ENCODE results near the gene DHTKD1. TPM values are rescaled to one million over a fixed set of nuclear protein-coding genes. Genes with fewer than 3 reads are reported as not detected.
"Not testable (repeated sequence)": the region's sequence is repeated elsewhere in the genome, so short reads cannot be mapped to it uniquely, and the experiment has no call there.

The DHTKD1 gene
- total and polyA plus RNA-seq, 8 donors: 17.5 to 26.7 (median 18.8) TPM

- H3K4me3 ChIP-seq: no peak overlapping the region
- no peaks in the 10 kb centered on the region for H3K9me3 ChIP-seq
- no peak for DNase-seq
- no peak overlapping the region for H3K27ac ChIP-seq
- H3K27me3 ChIP-seq: peaks cover 0 to 24% of the 10 kb centered on the region in 2 donors
- intact Hi-C loops (cut with DNase I): no loop called here
- no peak for TF ChIP-seq CTCF (IDR thresholded peaks at IDR 0.05)
- H3K36me3 ChIP-seq: peaks cover 0 to 57% of the 10 kb centered on the region in 2 donors
- H3K4me1 ChIP-seq: peaks cover 0 to 7% of the 10 kb centered on the region in 2 donors
- no peak for ATAC-seq
Measured at GRCh38 chr10:12160664-12161063, 91.9 kb downstream of the DHTKD1 start.

- no peak for ATAC-seq
- no peak for DNase-seq
- Histone ChIP-seq H3K27ac (no peak overlapping the region), H3K9me3 (no peaks in the 10 kb centered on the region), H3K36me3 (peaks cover 0 to 80% of the 10 kb centered on the region in 2 donors), H3K4me3 (no peak overlapping the region), H3K4me1 (peaks cover 0 to 6% of the 10 kb centered on the region in 2 donors), H3K27me3 (peaks cover 0 to 7% of the 10 kb centered on the region in 2 donors)
- intact Hi-C loops (cut with DNase I): no loop called here
- TF ChIP-seq CTCF (IDR thresholded peaks at IDR 0.05): no peak
Measured at GRCh38 chr10:12162927-12163326, 94.2 kb downstream of the DHTKD1 start.

GRCh38 chr10:12164085-12164484, 95.3 kb downstream of the DHTKD1 start:
- ATAC-seq (no peak), DNase-seq (no peak)
- Histone ChIP-seq H3K4me1 (no peaks in the 10 kb centered on the region), H3K27me3 (peaks cover 0 to 7% of the 10 kb centered on the region in 2 donors), H3K4me3 (no peak overlapping the region), H3K36me3 (peaks cover 0 to 83% of the 10 kb centered on the region in 2 donors), H3K9me3 (no peaks in the 10 kb centered on the region), H3K27ac (no peak overlapping the region)
- intact Hi-C loops (cut with DNase I): no loop called here
- TF ChIP-seq CTCF (IDR thresholded peaks at IDR 0.05): no peak

- H3K9me3 ChIP-seq: no peaks in the 10 kb centered on the region
- peaks cover 0 to 7% of the 10 kb centered on the region in 2 donors for H3K27me3 ChIP-seq
- no peak for TF ChIP-seq CTCF (IDR thresholded peaks at IDR 0.05)
- DNase-seq (no peak), ATAC-seq (no peak)
- H3K27ac ChIP-seq: no peak overlapping the region
- intact Hi-C loops (cut with DNase I): no loop called here
- peaks cover 0 to 87% of the 10 kb centered on the region in 2 donors for H3K36me3 ChIP-seq
- no peak overlapping the region for H3K4me3 ChIP-seq
- no peaks in the 10 kb centered on the region for H3K4me1 ChIP-seq
Measured at GRCh38 chr10:12165036-12165435, 96.3 kb downstream of the DHTKD1 start.

GRCh38 chr10:12165999-12166775, 97.4 kb downstream of the DHTKD1 start:
- no peaks in the 10 kb centered on the region for H3K4me1 ChIP-seq
- no peak overlapping the region for H3K4me3 ChIP-seq
- peaks cover 0 to 4% of the 10 kb centered on the region in 2 donors for H3K27me3 ChIP-seq
- H3K36me3 ChIP-seq: peaks cover 0 to 94% of the 10 kb centered on the region in 2 donors
- intact Hi-C loops (cut with DNase I): no loop called here
- H3K9me3 ChIP-seq: no peaks in the 10 kb centered on the region
- DNase-seq (no peak), ATAC-seq (no peak)
- no peak overlapping the region for H3K27ac ChIP-seq
- TF ChIP-seq CTCF (IDR thresholded peaks at IDR 0.05): no peak

GRCh38 chr10:12171512-12171911, 102.8 kb downstream of the DHTKD1 start:
- H3K9me3 ChIP-seq; H3K27me3 ChIP-seq; H3K4me3 ChIP-seq; H3K27ac ChIP-seq; intact Hi-C loops (cut with DNase I); ATAC-seq; DNase-seq; H3K4me1 ChIP-seq: not testable (repeated sequence)
- peaks cover 0 to 100% of the 10 kb centered on the region in 2 donors for H3K36me3 ChIP-seq

Data from left lung (tissue), 10 donors.